HG03196 (cell line): Measurements from ENCODE around the gene ANKMY1.

ENCODE experiments used
- ATAC-seq: cut with Tn5 transposase; IDR thresholded peaks from one replicate; pipeline ENCODE4 v1.9.1; 2021; ENCODE audit not compliant: unreplicated experiment

The ANKMY1 gene

GRCh38 chr2:240594511-240595380, 37.0 kb upstream of the ANKMY1 start:
- ATAC-seq, result no peak

GRCh38 chr2:240593703-240594451, 36.1 kb upstream of the ANKMY1 start:
- no peak for ATAC-seq

- no peak for ATAC-seq
These were observed 35.4 kb upstream of the ANKMY1 start for GRCh38 chr2:240593026-240593702.

GRCh38 chr2:240591784-240592183, 34.0 kb upstream of the ANKMY1 start:
- ATAC-seq, result no peak

- ATAC-seq, result no peak
These were observed 33.4 kb upstream of the ANKMY1 start for GRCh38 chr2:240591226-240591625.

GRCh38 chr2:240590681-240591111, 32.9 kb upstream of the ANKMY1 start:
- ATAC-seq, result no peak

GRCh38 chr2:240589850-240590525, 32.2 kb upstream of the ANKMY1 start:
- no peak for ATAC-seq

- ATAC-seq, result no peak
These were observed 31.6 kb upstream of the ANKMY1 start for GRCh38 chr2:240589375-240589774.

- ATAC-seq, result no peak
These were observed 30.9 kb upstream of the ANKMY1 start for GRCh38 chr2:240588669-240589068.

GRCh38 chr2:240588006-240588655, 30.3 kb upstream of the ANKMY1 start:
- no peak for ATAC-seq

- peak; percentile 6 for ATAC-seq
These were observed 29.4 kb upstream of the ANKMY1 start for GRCh38 chr2:240586919-240587800.

- ATAC-seq, result peak; percentile 60
These were observed 28.6 kb upstream of the ANKMY1 start, which contains the start of gene CAPN10 for GRCh38 chr2:240586198-240586918. Gene CAPN10, plus strand, starts transcription at chr2:240586734. Its CDS starts 178 bp downstream, at chr2:240586912.

GRCh38 chr2:240585681-240586197, 28.0 kb upstream of the ANKMY1 start:
- no peak for ATAC-seq

- ATAC-seq, result peak; percentile 25
These were observed 27.3 kb upstream of the ANKMY1 start for GRCh38 chr2:240585101-240585500.

GRCh38 chr2:240584486-240585031, 26.8 kb upstream of the ANKMY1 start:
- ATAC-seq, result peak; percentile 57

- no peak for ATAC-seq
These were observed 26.0 kb upstream of the ANKMY1 start for GRCh38 chr2:240583774-240584173.

- ATAC-seq, result no peak
These were observed 25.0 kb upstream of the ANKMY1 start for GRCh38 chr2:240582781-240583180.

GRCh38 chr2:240581811-240582210, 24.0 kb upstream of the ANKMY1 start:
- ATAC-seq, result no peak
